ENCODE data around the gene ZNF860.
"Not testable (repeated sequence)": the region's sequence is repeated elsewhere in the genome, so short reads cannot be mapped to it uniquely, and the experiment has no call there.

ZNF860 gene

GRCh38 chr3:31962801-31963205, 18.7 kb upstream of the ZNF860 start:
- no peak for DNase-seq

GRCh38 chr3:31966978-31967591, 14.5 kb upstream of the ZNF860 start:
- no peak for DNase-seq

GRCh38 chr3:31967592-31967991, 14.0 kb upstream of the ZNF860 start:
- DNase-seq = no peak

GRCh38 chr3:31968369-31968926, 13.1 kb upstream of the ZNF860 start:
- DNase-seq = no peak

- no peak for DNase-seq
Observed at GRCh38 chr3:31968927-31969418, 12.6 kb upstream of the ZNF860 start.

GRCh38 chr3:31971607-31972006, 9.9 kb upstream of the ZNF860 start:
- no peak for DNase-seq

GRCh38 chr3:31973081-31973480, 8.5 kb upstream of the ZNF860 start:
- DNase-seq = no peak

- DNase-seq = no peak
Observed at GRCh38 chr3:31973837-31974236, 7.7 kb upstream of the ZNF860 start.

- no peak for DNase-seq
Observed at GRCh38 chr3:31974471-31974870, 7.1 kb upstream of the ZNF860 start.

GRCh38 chr3:31974964-31975363, 6.6 kb upstream of the ZNF860 start:
- no peak for DNase-seq

- DNase-seq = no peak
Observed at GRCh38 chr3:31976302-31976701, 5.2 kb upstream of the ZNF860 start.

GRCh38 chr3:31977736-31978135, 3.8 kb upstream of the ZNF860 start:
- no peak for DNase-seq

GRCh38 chr3:31978553-31978952, 3.0 kb upstream of the ZNF860 start:
- no peak for DNase-seq

- no peak for DNase-seq
Observed at GRCh38 chr3:31979001-31979697, 2.4 kb upstream of the ZNF860 start.

GRCh38 chr3:31980530-31981205, 882 bp upstream of the ZNF860 start:
- peak; percentile 49 for DNase-seq

GRCh38 chr3:31984321-31984720, 2.8 kb downstream of the ZNF860 start:
- DNase-seq = no peak

GRCh38 chr3:31985831-31986230, 4.3 kb downstream of the ZNF860 start:
- DNase-seq = no peak

- no peak for DNase-seq
Observed at GRCh38 chr3:31988271-31988670, 6.7 kb downstream of the ZNF860 start.

GRCh38 chr3:31992995-31993394, 11.4 kb downstream of the ZNF860 start:
- not testable (repeated sequence) for DNase-seq

GRCh38 chr3:31993843-31994242, 12.3 kb downstream of the ZNF860 start:
- no peak for DNase-seq

GRCh38 chr3:31995026-31995425, 13.5 kb downstream of the ZNF860 start:
- not testable (repeated sequence) for DNase-seq

- no peak for DNase-seq
Observed at GRCh38 chr3:31996195-31996594, 14.6 kb downstream of the ZNF860 start.

GRCh38 chr3:31997500-31997899, 15.9 kb downstream of the ZNF860 start:
- DNase-seq = no peak

Measured in stimulated activated CD4-positive, alpha-beta T cell treated with anti-CD3 and anti-CD28 coated beads, Interleukin-12 subunit alpha, Interleukin-12 subunit beta, amount 100 ng/mL, for 4 hours (primary cell).